Activated CD8-positive, alpha-beta memory T cell treated with anti-CD3 and anti-CD28 coated beads, Interleukin-2, amount 50 U/mL, for 48 hours (primary cell): ENCODE data around the gene PRRT4.

Experiments used
- DNase-seq: peaks from one replicate; pipeline ENCODE4 v3.0.0-alpha.2; 2020

Gene PRRT4

DNA sequence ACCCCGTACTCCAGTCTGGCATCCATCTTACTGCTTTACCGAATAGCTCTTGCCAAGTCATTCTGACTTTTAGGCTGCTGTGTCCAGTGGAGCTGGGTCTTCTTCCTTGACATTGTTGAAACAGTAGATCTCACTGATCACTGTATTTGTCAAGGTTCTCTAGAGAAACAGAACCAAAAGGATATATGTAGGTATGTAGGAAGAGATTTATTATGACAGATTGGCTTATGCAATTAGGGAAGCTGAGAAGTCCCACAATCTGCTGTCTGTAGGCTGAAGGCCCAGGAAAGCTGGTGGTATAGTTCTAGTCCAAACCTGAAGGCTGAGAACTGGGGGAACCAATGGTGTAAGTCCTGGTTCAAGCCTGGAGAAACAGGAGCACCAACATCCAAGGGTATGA is 12.1 kb upstream of the PRRT4 start:
- DNase-seq, result no peak

DNA sequence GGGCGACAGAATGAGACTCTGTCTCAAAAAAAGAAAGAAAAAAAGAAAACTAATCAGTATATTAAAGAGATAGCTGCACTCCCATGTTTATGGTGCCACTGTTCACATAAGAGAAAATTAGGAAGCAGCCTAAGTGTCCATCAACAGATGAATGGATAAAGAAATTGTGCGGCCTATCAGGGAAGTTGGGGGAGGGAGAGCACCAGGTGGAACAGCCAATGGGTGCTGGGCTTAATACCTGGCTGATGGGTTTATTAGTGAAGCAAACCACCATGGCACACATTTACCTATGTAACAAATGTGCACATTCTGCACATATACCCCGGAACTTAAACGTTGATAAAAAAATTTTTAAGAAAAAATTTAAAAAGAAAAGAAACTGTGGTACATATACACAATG is 9.0 kb upstream of the PRRT4 start:
- no peak for DNase-seq

DNA sequence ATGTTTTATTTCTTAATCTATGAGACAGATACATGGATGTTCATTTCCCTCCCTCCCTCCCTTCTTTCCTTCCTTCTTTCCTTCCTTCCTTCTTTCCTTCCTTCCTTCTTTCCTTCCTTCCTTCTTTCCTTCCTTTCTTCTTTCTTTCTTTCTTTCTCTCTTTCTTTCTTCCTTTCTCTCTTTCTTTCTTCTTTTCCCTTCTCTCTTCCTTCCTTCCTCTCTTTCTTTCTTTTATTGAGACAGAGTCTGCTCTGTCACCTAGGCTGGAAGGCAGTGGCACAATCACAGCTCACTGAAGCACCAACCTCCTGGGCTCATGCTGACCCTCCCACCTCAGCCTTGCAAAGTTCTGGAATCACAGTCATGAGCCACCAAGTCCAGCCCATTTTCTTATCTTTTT is 5.5 kb upstream of the PRRT4 start:
- no peak for DNase-seq

DNA sequence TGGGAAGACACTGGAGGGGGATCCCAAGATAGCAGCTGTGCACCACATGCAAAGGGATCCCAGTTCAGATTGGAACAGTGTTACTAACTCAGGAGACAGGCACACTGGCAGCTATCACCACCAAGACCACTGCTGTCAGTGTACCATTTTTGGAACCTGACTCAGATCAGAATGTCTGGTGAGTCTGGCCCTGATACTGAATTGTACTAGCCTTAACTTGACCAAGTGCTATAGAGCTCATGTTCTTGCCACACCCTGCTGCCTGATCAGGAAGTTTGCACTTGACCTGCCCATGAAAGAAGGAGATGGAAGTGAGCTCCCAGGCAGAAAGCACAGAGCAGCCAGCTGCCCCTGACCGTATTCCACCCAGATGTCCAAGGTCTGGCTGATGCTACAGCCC is 4.8 kb upstream of the PRRT4 start:
- DNase-seq, result no peak

DNA sequence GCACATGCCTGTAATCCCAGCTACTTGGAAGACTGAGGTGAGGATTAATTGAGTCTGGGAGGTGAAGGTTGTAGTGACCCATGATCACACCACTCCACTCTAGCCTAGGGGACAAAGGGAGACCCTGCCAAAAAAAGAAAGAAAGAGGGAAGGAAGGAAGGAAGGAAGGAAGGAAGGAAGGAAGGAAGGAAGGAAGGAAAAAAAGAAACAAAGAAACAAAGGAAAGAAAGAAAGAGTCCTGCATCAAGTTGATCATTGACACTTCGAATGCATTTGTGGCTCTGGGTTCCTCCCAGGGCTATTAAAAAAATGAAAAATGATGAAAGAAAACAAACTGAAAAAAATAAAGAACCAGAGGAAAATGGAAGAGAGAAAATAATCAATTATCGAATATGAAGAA is 3.9 kb upstream of the PRRT4 start:
- DNase-seq, result no peak

DNA sequence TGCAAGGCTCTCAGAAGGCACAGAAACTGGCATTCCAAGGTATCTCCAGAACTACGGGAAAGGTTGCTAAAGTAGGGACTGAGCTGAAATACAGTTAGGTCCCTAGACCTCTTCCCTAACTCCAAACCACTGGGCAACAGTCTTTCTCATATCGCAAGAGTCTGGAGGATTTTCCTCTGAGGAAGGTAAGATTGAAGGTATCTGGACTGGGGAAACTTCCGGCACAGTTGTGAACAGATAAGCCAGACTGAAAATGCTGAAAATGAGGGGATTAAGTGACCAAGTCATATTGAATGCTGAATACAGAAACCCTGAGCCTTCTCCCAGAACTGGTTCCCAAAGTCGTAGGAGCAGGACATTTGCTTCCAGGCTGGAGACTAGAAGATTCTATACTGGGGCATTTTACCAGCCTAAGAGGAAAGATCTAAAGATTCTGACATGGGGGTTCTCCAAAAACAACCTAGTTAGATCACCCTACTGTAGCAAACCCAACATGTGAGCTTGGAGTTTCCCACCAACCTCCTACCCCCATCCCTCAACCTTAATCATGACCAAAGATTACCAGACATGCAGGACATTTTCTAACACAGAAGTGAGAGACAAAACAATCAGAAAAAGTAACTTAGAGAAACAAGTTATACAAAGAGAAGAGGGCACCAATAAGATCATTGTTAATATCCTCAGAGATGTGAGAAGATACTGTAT is 2.8 kb upstream of the PRRT4 start:
- no peak for DNase-seq

DNA sequence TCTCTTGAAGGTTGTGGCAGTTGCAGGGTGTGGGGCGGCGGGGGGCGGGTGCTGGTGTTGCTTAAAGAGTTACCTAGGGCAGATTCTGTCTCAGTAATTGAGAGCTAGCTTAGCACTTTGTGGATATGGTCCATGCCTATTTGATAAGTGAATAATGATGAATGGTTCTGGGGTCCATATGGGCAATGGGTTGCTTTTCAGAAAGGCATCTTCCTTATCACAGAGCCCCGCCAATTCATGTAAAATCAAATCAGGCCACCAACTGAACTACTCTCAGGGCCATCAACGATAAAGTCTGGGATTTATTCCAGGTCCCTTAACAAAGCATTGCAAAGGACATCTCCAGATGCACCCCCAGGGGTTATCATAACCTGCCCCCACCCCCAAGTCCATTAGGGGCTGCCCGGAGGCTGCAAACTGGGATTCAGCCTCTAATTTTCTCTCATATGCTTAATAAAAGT is 1.8 kb upstream of the PRRT4 start:
- DNase-seq, result no peak

DNA sequence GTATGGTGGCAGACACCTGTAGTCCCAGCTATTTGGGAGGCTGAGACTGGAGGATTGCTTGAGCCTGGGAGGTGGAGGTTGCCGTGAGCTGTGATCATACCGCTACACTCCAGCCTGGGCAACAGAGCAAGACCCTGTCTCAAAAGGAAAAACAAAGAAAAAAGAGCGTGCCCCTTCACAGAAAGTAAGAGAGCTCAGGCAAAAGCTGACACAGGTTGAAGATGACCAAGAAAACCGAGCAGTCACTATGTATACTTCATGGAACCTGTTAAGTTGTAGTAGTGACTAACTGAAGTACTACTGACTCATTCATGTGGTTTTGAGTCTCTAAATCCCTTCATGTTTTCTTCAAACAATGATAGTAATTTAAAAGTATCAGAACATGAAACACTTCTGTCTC is 1.2 kb upstream of the PRRT4 start:
- DNase-seq, result no peak

DNA sequence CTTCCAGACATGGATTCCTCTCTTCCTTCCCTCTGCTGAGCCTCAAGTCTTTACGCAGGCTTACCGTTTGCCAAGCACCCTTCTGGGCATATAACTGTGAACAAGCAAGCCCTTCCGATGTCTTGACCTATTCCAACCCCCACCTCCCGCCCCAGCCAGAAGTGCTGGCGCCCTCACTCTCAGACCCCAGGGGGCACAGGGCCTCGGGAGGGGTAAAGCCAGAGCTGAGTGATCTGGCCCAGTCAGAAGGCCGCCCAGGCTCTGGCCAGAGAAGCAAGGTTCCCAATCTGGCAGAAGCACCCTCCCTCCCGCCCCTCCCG is 1.2 kb downstream of the PRRT4 start:
- no peak for DNase-seq

DNA sequence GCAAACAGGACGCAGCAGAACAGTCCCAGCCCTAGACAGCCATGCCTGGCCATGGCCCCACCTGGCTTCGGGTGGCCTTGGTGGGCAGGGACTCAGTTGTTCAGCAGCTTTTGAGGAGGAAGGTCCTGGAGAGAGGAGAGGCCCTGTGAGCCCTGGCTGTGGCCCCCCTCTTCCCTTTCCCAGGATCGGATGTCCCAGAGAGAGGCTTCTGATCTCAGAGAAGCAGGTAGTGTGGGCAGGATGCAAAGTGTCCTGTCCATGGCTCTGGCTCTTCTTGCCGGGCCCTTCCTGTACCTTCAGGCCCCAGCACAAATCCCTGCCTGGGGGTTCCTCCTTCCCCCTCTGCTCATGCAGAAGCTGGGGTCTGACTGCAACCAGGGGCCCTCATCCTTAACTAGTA is 1.6 kb downstream of the PRRT4 start:
- no peak for DNase-seq

DNA sequence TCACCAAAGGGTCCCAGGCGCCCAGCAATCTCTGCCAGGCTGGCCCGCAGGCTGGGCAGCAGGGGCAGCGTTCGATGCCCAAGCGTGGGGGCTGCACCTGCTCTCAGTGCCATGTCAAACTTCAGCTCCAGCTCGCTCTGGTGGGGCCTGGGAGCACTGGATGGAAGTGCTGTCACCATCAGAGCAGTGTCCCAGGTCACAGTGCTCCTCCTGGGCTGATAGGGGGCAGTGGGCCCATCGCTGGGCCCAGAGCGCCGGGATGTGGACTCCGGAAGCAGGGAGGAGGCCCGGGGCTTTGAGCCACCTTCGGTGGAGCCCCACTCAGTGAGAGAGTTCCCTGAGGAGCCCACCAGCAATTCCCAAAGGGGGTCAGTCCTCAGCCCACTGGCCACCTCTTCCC is 2.2 kb downstream of the PRRT4 start:
- DNase-seq, result no peak

DNA sequence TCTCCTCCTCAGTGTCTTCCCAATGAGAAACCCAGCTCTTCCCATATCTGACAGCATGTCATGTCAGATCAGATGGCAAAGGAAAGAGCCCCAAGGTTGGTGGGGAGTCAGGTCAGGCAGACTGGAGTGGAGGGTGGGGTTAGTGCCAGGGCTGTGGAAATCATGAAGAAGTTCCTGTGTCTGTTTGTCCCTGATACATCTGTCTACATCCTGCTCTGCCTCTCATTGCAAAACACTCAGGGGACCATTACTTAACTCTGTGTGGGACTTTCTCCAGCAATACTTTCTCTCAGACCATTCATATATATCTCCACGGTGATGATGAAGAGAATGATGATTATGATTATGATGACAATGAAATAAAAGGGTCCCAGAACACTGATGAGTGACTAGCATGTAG is 3.3 kb downstream of the PRRT4 start:
- no peak for DNase-seq

DNA sequence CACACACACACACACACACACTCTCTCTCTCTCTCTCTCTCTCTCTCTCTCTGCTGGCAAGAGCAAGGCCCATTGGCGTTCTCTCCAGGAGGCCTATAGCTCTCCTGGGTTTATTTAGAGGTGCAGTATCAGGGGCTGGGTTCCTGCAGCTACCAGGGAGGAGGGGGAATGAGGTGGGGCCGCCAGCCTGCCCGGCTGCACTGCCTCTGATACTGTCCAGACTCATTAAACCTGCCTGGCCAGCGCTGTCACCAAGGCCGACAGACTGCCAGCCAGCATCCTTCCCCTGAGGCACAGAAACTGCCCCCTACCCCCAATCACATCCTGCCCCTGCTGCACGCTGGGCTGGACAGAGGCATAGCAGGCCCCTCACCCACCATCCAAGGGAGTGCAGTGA is 4.3 kb downstream of the PRRT4 start:
- no peak for DNase-seq

DNA sequence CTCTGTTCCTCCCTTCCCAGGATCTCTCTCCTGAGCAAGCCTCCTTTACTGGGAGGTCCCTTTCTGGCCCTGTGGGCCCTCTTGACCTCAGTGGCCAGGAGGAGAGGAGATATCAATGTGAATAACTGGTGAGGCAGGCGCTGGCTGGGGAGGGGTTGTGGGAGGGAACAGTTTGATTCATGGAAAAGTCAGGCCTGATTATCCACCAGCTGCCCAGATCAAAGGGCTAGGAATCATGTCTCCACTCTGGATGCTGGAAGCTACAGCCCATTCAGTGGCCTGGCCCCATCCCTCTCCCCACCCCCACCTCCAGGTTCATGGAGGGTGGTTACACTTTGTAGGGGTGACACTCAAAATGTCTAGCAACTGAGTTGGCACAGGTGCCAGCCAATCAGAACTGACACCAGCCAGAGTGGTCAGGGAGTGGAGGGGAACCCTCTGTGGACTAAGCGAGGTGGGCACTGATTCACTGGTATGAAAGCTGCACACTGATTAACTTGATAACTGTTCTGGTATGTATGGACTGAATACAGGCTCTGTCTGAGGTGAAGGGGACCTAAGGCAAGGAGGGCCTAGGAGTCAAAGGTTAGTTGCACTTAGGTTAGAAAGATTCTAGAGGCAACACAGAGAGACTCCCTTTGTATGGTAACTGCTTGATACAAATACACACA is 4.8 kb downstream of the PRRT4 start:
- no peak for DNase-seq

DNA sequence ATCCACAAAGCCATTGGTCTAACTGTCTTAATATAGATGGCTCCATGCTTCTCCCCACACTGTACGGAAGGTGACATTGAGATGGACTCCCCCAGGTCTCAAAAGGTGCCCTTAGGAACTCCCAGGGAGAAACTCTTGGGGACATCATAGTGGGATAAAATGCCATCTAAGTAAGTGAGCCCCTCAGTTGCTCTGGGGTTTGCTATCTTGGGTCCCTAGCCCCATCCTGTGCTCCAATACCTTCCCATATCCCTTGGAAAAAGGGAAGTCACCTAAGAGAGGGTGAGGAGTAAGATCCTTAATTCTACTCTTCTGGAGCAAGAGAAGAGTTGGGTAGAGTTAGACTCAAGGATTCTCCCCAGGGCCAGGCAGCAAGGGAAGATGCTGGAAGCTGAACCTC is 7.9 kb downstream of the PRRT4 start:
- no peak for DNase-seq

DNA sequence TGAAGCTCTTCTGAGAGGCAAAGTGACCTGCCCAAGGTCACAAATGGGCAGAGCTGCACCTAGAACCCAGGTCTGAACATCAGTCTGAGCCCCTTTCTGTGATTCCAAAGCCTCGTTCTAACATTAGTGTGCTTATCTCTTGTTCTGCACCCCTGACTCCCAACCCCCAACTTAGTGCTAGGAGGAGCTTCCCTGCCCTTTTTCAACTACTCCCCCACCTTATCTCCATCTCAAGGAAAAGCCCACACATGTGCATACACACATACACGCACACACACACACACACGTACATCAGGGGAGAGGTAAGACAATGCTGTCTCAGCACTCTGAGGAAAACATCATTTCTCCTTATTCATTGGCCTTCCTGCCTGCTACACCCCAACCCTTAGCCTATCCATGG is 8.3 kb downstream of the PRRT4 start:
- no peak for DNase-seq

DNA sequence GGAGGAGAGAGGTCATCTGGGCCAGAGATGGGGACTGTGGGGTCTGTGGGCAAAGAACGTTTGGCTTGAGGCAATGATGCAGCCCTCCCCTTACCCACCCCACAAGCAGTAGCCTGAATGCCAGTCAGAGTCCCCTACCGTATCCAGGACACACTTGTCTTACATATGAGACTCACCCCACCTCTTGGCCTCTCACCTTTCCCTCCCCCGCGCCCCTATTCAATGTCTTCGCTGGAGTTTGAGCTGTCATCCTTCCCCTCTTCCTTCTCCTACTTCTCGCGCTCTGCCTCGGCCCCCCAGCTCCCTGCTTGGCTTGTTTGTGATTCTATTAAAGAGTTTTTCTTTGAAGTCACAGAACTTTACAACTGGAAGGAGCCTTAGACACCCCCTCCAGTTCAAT is 8.9 kb downstream of the PRRT4 start:
- DNase-seq, result no peak

DNA sequence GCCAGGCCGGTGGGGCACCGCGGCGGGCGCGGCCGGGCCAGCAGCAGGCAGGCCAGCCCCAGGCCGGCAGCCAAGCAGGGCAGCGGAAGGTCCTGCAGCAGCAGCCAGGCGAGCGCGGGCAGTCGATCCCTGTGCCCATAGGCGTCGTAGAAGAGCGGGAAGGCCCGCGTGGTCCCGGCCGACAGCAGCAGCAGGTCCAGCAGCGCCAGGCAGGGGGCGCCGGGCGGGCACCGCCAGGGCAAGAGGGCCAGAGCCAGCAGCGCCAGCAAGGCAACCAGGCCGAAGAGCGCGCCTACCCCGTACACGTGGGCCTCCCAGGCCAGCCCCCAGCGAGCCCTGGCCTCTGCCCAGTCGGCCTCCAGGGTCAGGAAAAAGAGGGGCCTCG is 9.3 kb downstream of the PRRT4 start:
- peak; percentile 64 for DNase-seq

DNA sequence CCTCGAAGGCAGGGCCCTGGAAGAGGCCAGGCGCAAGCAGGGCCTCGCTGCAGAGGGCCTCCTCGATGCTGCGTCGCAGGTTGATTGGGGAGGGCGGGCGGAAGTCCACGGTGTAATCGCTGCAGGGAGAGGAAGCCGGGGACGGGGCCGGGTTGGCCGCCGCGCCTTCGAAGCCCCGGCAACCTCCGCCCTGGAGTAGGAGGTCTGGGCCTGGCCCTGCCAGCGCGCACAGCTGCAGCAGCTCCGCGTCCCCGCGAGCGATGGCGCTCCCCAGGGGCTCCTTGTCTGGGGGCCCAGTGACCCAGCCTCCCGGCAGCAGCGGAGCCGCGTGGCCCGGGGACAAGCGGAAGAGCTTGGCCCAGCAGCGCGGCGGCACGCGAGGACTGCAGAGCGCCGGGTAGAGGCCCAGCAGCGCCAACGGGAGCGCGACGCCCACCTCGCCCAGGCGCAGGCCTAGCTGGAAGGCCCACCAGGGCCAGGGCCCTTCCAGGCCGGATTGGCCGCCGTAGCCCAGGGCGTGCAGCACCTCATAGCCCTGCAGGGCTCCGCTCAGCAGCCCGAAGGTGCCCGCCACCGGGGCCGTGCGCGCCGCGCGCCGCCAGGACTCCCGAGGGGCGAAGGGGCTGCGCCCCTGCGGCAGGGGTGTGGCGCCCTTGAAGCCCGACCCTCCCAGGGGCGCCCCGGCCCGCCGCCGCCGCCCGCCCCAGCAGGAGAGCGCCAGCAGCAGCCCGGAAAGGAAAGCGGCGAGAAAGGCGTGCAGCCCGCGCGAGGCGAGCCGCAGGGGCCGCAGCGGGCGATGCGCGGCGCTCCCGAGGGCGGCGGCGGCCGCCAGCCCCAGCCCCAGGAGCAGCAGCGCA is 10.0 kb downstream of the PRRT4 start:
- no peak for DNase-seq

DNA sequence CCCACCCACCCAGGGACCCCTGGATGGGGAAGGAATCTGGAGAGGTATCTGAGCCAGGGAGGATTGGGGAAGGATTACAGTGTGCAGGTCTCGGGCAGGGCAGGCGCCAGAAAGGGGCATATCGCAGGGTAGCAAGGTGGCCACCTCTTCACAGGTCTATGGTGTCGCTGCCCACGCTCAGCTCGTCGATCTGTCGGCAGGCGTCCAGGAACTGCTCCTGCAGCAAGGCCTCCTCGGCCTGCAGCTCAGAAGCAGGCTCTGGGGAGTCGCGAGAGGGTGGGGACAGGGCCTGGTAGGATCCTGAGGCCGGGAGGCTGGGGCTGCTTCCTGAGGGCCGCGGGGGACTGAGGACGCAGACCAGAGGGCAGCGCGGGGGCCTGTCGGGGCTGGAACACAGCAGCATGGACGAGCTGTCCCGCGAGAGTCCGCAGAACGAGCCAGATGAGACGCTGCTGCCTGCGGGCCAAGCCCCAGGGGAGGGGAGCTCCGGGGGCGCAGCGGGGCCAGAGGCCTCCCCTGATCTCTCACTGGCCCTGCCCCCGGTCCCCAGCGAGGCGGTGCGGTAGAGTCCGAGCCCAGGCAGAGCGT is 10.7 kb downstream of the PRRT4 start:
- DNase-seq, result no peak

DNA sequence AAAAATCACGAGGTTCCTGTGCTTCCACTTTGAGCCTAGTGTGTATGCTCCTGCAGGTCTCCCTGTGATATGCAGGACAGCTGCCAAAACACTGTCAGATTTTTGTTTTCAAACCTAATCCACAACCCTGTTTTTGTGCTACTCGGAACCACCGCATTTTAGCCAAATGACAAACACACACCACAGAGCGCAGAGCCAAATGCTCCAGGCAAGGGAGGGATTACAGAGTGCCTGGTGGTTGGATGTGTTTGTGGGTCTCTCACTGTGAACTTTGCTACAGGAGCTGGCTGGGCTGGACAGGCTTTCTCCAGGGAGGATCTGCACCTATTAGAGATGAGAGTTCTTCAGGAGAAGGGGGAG is 12.0 kb downstream of the PRRT4 start:
- no peak for DNase-seq

DNA sequence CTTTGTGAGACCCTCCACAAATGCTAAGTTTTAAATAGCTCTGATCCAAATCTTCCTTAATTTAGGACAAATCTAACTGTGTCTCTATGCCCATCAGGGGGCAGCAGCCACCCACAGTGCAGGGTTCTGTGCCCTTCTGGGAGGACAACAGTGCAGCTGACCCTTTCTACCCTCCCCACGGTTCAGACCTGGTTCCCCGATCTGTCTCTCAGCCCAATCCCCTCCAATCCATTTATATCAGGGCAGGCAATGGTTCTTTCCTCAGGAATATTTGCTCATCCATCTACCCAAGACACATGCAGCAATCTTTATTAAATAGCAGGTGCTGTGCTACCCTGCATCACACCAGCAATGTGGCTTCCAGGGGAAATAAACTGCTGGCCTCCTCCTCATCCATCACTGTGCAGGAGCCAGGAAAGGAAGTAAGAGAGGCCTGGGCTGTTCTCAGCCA is 13.8 kb downstream of the PRRT4 start:
- peak; percentile 73 for DNase-seq

DNA sequence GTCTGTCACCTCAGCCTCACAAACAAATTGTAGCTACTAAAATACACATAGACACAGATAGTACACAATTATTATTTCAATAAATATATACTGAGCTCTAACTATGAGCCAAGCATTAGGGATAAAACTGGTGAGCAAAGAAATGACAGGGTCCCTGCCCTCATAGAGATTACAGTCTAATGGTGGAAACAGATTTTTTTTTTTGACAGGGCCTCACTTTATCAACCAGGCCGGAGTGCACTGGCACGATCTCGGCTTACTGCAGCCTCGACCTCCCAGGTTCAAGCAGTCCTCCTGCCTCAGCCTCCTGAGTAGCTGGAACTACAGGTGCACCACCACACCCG is 17.1 kb downstream of the PRRT4 start:
- DNase-seq, result no peak
